Endodermal cell (in vitro differentiated cells): Measurements from ENCODE around the gene TRPM3. TPM values are rescaled to one million over a fixed set of nuclear protein-coding genes. Genes with fewer than 3 reads are reported as not detected.

Experiments
- DNase-seq: peaks from one replicate; pipeline ENCODE4 v3.0.0-alpha.2; 2017
- H3K27ac ChIP-seq: 2 replicates; pipeline ENCODE4 v1.5.1; 2013; ENCODE audit warnings: mild to moderate bottlenecking, low read depth, low read length, moderate library complexity
- H3K27me3 ChIP-seq: 2 replicates; pipeline ENCODE4 v1.6.1; 2013; ENCODE audit warnings: mild to moderate bottlenecking, low read length, moderate library complexity; ENCODE audit not compliant: insufficient read depth, control insufficient read depth, poor library complexity, severe bottlenecking
- H3K36me3 ChIP-seq: 2 replicates; pipeline ENCODE4 v1.7.0; 2013; ENCODE audit warnings: mild to moderate bottlenecking, low read length, moderate library complexity; ENCODE audit not compliant: control insufficient read depth, insufficient read depth
- H3K4me1 ChIP-seq: one replicate; pipeline ENCODE4 v1.7.0; 2013; ENCODE audit warnings: low read length; ENCODE audit not compliant: control insufficient read depth, insufficient read depth
- H3K4me3 ChIP-seq: 2 replicates; pipeline ENCODE4 v1.5.1; 2013; ENCODE audit warnings: mild to moderate bottlenecking, low read length, moderate library complexity
- H3K9ac ChIP-seq: 2 replicates; pipeline ENCODE4 v1.6.1; 2013; ENCODE audit warnings: mild to moderate bottlenecking, low read length, moderate library complexity; ENCODE audit not compliant: poor library complexity, severe bottlenecking; ENCODE audit errors: extremely low read depth
- H3K9me3 ChIP-seq: 2 replicates; pipeline ENCODE4 v1.6.1; 2013; ENCODE audit warnings: mild to moderate bottlenecking, low read length, moderate library complexity; ENCODE audit not compliant: control insufficient read depth
- H3K27ac Mint-ChIP-seq: 2 replicates; pipeline ENCODE4 v1.8.0; 2020; ENCODE audit warnings: mixed read lengths
- H3K27me3 Mint-ChIP-seq: 2 replicates; pipeline ENCODE4 v1.8.0; 2021; ENCODE audit warnings: mild to moderate bottlenecking, mixed read lengths; ENCODE audit not compliant: insufficient read depth
- H3K36me3 Mint-ChIP-seq: 2 replicates; pipeline ENCODE4 v1.8.0; 2020; ENCODE audit warnings: low read depth, mixed read lengths
- H3K4me1 Mint-ChIP-seq: 2 replicates; pipeline ENCODE4 v1.8.0; 2020; ENCODE audit warnings: mixed read lengths
- H3K4me3 Mint-ChIP-seq: 2 replicates; pipeline ENCODE4 v1.8.0; 2020; ENCODE audit warnings: mild to moderate bottlenecking, moderate library complexity, mixed read lengths
- H3K9me3 Mint-ChIP-seq: 2 replicates; pipeline ENCODE4 v1.8.0; 2020; ENCODE audit warnings: mild to moderate bottlenecking, mixed read lengths
- WGBS, 2 experiments: methylation state at CpG; one replicate each; pipeline versions ENCODE4 v1.1.5 to v1.1.7; 2013; ENCODE audit warnings: missing lambda C conversion rate in 2 of 2, mixed read lengths in 1 of 2; ENCODE audit not compliant: insufficient coverage in 1 of 2, insufficient read length in 1 of 2; 5-methylcytosine and 5-hydroxymethylcytosine counted together
- total RNA-seq, 2 donors: library from RNA; stranded (reverse); fragmentation: NEBNext Ultra II Directional in 1 of 2; extraction: Animal tissue kit (Norgen Biotek cat#: 25700) in 1 of 2; gene quantifications; 2 replicates in 1 of 2; 3 replicates in 1 of 2; pipeline ENCODE4 v1.2.1, GENCODE V29; 2021
- TF ChIP-seq, protein P1 (sequence below): fragments of 200-600 bp; sonication (generic); conservative IDR thresholded peaks from 2 replicates; pipeline ENCODE4 v1.5.0; 2021; ENCODE audit warnings: antibody characterized with exemption, mild to moderate bottlenecking

The TRPM3 gene
- total RNA-seq, 2 donors from 2014 or later = 1.8 to 2.5 TPM

DNA sequence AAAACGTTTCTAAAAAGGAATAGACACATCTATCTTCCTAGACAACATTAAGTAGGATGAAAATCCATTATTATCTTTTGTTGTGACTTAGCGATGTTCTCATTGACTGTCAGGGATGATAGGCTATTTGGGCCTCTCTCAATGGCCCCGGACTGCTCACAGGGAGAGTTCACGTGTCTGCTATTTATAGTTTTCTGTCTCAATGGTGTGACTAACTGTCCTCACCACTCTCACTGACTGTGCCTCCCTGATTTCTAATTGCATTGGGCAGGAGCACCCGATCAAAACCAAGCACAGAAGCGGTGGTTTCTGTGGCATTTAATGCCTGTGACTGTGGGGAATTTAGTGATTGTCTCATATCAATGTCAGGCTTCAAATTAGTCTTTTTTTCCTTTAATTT lies 420.3 kb downstream of the TRPM3 start:
- no peaks in the 10 kb centered on the region for H3K36me3 ChIP-seq
- H3K9ac ChIP-seq = no peak overlapping the region
- no peaks in the 10 kb centered on the region for H3K27me3 ChIP-seq
- WGBS, 2 experiments = 64 to 69% methylated on average over 4 to 6 of the region's 6 CpGs
- no peak for DNase-seq
- no peak overlapping the region for H3K27ac ChIP-seq
- Mint-ChIP-seq H3K4me3 (no peak overlapping the region), H3K9me3 (no peaks in the 10 kb centered on the region), H3K27ac (no peak overlapping the region), H3K36me3 (no peaks in the 10 kb centered on the region), H3K27me3 (peaks cover 5% of the 10 kb centered on the region), H3K4me1 (peaks cover 4% of the 10 kb centered on the region)
- no peaks in the 10 kb centered on the region for H3K4me1 ChIP-seq
- no peak overlapping the region for H3K4me3 ChIP-seq
- TF ChIP-seq, protein P1, sequence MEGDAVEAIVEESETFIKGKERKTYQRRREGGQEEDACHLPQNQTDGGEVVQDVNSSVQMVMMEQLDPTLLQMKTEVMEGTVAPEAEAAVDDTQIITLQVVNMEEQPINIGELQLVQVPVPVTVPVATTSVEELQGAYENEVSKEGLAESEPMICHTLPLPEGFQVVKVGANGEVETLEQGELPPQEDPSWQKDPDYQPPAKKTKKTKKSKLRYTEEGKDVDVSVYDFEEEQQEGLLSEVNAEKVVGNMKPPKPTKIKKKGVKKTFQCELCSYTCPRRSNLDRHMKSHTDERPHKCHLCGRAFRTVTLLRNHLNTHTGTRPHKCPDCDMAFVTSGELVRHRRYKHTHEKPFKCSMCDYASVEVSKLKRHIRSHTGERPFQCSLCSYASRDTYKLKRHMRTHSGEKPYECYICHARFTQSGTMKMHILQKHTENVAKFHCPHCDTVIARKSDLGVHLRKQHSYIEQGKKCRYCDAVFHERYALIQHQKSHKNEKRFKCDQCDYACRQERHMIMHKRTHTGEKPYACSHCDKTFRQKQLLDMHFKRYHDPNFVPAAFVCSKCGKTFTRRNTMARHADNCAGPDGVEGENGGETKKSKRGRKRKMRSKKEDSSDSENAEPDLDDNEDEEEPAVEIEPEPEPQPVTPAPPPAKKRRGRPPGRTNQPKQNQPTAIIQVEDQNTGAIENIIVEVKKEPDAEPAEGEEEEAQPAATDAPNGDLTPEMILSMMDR = no peak
- no peaks in the 10 kb centered on the region for H3K9me3 ChIP-seq

GRCh38 chr9:70696694-70697335 lies 424.6 kb downstream of the TRPM3 start:
- Histone ChIP-seq H3K9me3 (no peaks in the 10 kb centered on the region), H3K4me1 (no peaks in the 10 kb centered on the region), H3K4me3 (no peak overlapping the region), H3K36me3 (no peaks in the 10 kb centered on the region), H3K9ac (no peak overlapping the region), H3K27ac (no peak overlapping the region), H3K27me3 (no peaks in the 10 kb centered on the region)
- 44 to 63% methylated on average over 2 to 5 of the region's 6 CpGs for WGBS, 2 experiments
- TF ChIP-seq, protein P1 = no peak
- peaks cover 9% of the 10 kb centered on the region for H3K4me1 Mint-ChIP-seq
- no peaks in the 10 kb centered on the region for H3K36me3 Mint-ChIP-seq
- no peak overlapping the region for H3K27ac Mint-ChIP-seq
- peaks cover 5% of the 10 kb centered on the region for H3K27me3 Mint-ChIP-seq
- H3K4me3 Mint-ChIP-seq = no peak overlapping the region
- DNase-seq = no peak
- H3K9me3 Mint-ChIP-seq = no peaks in the 10 kb centered on the region

- no peaks in the 10 kb centered on the region for H3K36me3 ChIP-seq
- no peak overlapping the region for H3K27ac Mint-ChIP-seq
- no peaks in the 10 kb centered on the region for H3K4me1 ChIP-seq
- TF ChIP-seq, protein P1 = no peak
- H3K4me1 Mint-ChIP-seq = peaks cover 9% of the 10 kb centered on the region
- H3K9me3 ChIP-seq = no peaks in the 10 kb centered on the region
- H3K9me3 Mint-ChIP-seq = no peaks in the 10 kb centered on the region
- no peak for DNase-seq
- WGBS, 2 experiments = 86 to 93% methylated on average over 4 to 5 of the region's 5 CpGs
- no peak overlapping the region for H3K9ac ChIP-seq
- no peaks in the 10 kb centered on the region for H3K27me3 Mint-ChIP-seq
- H3K27me3 ChIP-seq = no peaks in the 10 kb centered on the region
- H3K4me3 ChIP-seq = no peak overlapping the region
- H3K36me3 Mint-ChIP-seq = no peaks in the 10 kb centered on the region
- no peak overlapping the region for H3K4me3 Mint-ChIP-seq
- no peak overlapping the region for H3K27ac ChIP-seq
Observed at GRCh38 chr9:70694758-70695157, 426.7 kb downstream of the TRPM3 start.
